Liver (tissue), 9 donors: ENCODE data around the gene CCDC39. TPM values are rescaled to one million over a fixed set of nuclear protein-coding genes. Genes with fewer than 3 reads are reported as not detected.

ENCODE experiments used
- DNase-seq: peaks from one replicate; pipeline ENCODE4 v3.0.0-alpha.2; 2017; ENCODE audit warnings: low spot score
- H3K27ac ChIP-seq, 2 donors: one replicate each; pipeline ENCODE4 v1.7.0; 2013; ENCODE audit warnings: inconsistent platforms in 2 of 2, low read length in 2 of 2, control low read depth in 1 of 2, low read depth in 1 of 2, mild to moderate bottlenecking in 1 of 2
- H3K27me3 ChIP-seq, 4 donors: one replicate each; pipeline versions ENCODE4 v1.6.1 to v1.7.0; 2013; ENCODE audit warnings: low read length in 3 of 4, inconsistent platforms in 1 of 4, mild to moderate bottlenecking in 1 of 4, moderate library complexity in 1 of 4; ENCODE audit not compliant: control insufficient read depth in 4 of 4, insufficient read depth in 4 of 4
- H3K36me3 ChIP-seq, 4 donors: one replicate each; pipeline versions ENCODE4 v1.6.1 to v1.7.0; 2013; ENCODE audit warnings: low read length in 3 of 4, mild to moderate bottlenecking in 3 of 4, low read depth in 1 of 4, moderate library complexity in 1 of 4; ENCODE audit not compliant: control insufficient read depth in 4 of 4, insufficient read depth in 3 of 4
- H3K4me1 ChIP-seq, 4 donors: one replicate each; pipeline versions ENCODE4 v1.6.1 to v1.7.0; 2013; ENCODE audit warnings: low read length in 3 of 4, mild to moderate bottlenecking in 3 of 4, moderate library complexity in 1 of 4; ENCODE audit not compliant: control insufficient read depth in 4 of 4, insufficient read depth in 4 of 4
- H3K4me3 ChIP-seq, 3 donors: one replicate each; pipeline versions ENCODE4 v1.6.1 to v1.7.0; 2013; ENCODE audit warnings: low read length in 3 of 3, control low read depth in 1 of 3, low read depth in 1 of 3, mild to moderate bottlenecking in 1 of 3
- H3K9ac ChIP-seq, 2 donors: one replicate each; pipeline ENCODE4 v1.7.0; 2013; ENCODE audit warnings: low read length in 2 of 2, mild to moderate bottlenecking in 2 of 2, moderate library complexity in 2 of 2, control low read depth in 1 of 2, low read depth in 1 of 2
- H3K9me3 ChIP-seq, 4 donors: one replicate each; pipeline versions ENCODE4 v1.6.1 to v1.7.0; 2013; ENCODE audit warnings: low read length in 3 of 4; ENCODE audit not compliant: control insufficient read depth in 4 of 4
- CTCF ChIP-seq: fragments of 150-350 bp; IDR thresholded peaks from 2 replicates; pipeline ENCODE4 v1.5.1; 2017; ENCODE audit warnings: improper control_type of control experiment, low read depth, low read length; ENCODE audit not compliant: missing input control
- EGR1 ChIP-seq, 2 donors: IDR thresholded peaks; 2 replicates each; pipeline ENCODE4 v1.6.1; 2016 to 2018; ENCODE audit warnings: antibody characterized with exemption in 2 of 2, low read depth in 2 of 2
- FOXA1 ChIP-seq: IDR thresholded peaks from 2 replicates; pipeline ENCODE4 v1.6.1; 2016; ENCODE audit warnings: antibody characterized with exemption
- FOXA2 ChIP-seq: IDR thresholded peaks from 2 replicates; pipeline ENCODE4 v1.6.1; 2016; ENCODE audit warnings: antibody characterized with exemption
- GABPA ChIP-seq, 2 donors: IDR thresholded peaks in 1 of 2; conservative IDR thresholded peaks in 1 of 2; 2 replicates each; pipeline ENCODE4 v1.6.1; 2016; ENCODE audit warnings: antibody characterized with exemption in 2 of 2, mild to moderate bottlenecking in 1 of 2, moderate library complexity in 1 of 2
- HNF4A ChIP-seq, 2 donors: conservative IDR thresholded peaks; 2 replicates each; pipeline ENCODE4 v1.6.1; 2016; ENCODE audit warnings: antibody characterized with exemption in 2 of 2, mild to moderate bottlenecking in 2 of 2
- HNF4G ChIP-seq: IDR thresholded peaks from 2 replicates; pipeline ENCODE4 v1.6.1; 2016; ENCODE audit warnings: antibody characterized with exemption
- JUND ChIP-seq, 2 donors: IDR thresholded peaks; 2 replicates each; pipeline ENCODE4 v1.6.1; 2016; ENCODE audit warnings: antibody characterized with exemption in 2 of 2
- MAX ChIP-seq: IDR thresholded peaks from 2 replicates; pipeline ENCODE4 v1.6.1; 2016; ENCODE audit warnings: antibody characterized with exemption
- SP1 ChIP-seq: IDR thresholded peaks from 2 replicates; pipeline ENCODE4 v1.6.1; 2018; ENCODE audit warnings: antibody characterized with exemption, mild to moderate bottlenecking
- TAF1 ChIP-seq: conservative IDR thresholded peaks from 2 replicates; pipeline ENCODE4 v1.6.1; 2016; ENCODE audit warnings: antibody characterized with exemption, mild to moderate bottlenecking
- YY1 ChIP-seq: IDR thresholded peaks from 2 replicates; pipeline ENCODE4 v1.6.1; 2016; ENCODE audit warnings: antibody characterized with exemption, mild to moderate bottlenecking
- WGBS: extraction: QIAGEN DNeasy Blood & Tissue Kit; methylation state at CpG from one replicate; pipeline ENCODE4 v1.1.7; 2013; 5-methylcytosine and 5-hydroxymethylcytosine counted together
- polyA plus RNA-seq, 2 donors: library from polyadenylated mRNA; stranded (reverse) in 1 of 2; unstranded in 1 of 2; fragments of 200-250 nt in 1 of 2; fragments of >200 nt in 1 of 2; fragmentation: Nextera tagmentation in 1 of 2; extraction: Ambion mirVana in 1 of 2; gene quantifications; one replicate each; pipeline versions ENCODE4 v1.2.1 to v1.2.3, GENCODE V29; 2013 to 2015
- total RNA-seq, 2 donors: library from RNA; depleted of rRNA; stranded (reverse); fragments of >200 nt; gene quantifications; one replicate each; pipeline ENCODE4 v1.2.3, GENCODE V29; 2014
- TF ChIP-seq, protein P1 (sequence below): IDR thresholded peaks from 2 replicates; pipeline ENCODE4 v1.6.1; 2016; ENCODE audit warnings: antibody characterized with exemption, mild to moderate bottlenecking
- TF ChIP-seq, protein P2 (sequence below): IDR thresholded peaks from 2 replicates; pipeline ENCODE4 v1.6.1; 2016; ENCODE audit warnings: antibody characterized with exemption
- donor health status: healthy.
- donor health status: healthy.
- donor health status: healthy.
- donor health status: healthy.
- donor health status: healthy.

The CCDC39 gene
- total and polyA plus RNA-seq, 4 donors = under 0.01 to 0.08 TPM; not detected in 2

DNA sequence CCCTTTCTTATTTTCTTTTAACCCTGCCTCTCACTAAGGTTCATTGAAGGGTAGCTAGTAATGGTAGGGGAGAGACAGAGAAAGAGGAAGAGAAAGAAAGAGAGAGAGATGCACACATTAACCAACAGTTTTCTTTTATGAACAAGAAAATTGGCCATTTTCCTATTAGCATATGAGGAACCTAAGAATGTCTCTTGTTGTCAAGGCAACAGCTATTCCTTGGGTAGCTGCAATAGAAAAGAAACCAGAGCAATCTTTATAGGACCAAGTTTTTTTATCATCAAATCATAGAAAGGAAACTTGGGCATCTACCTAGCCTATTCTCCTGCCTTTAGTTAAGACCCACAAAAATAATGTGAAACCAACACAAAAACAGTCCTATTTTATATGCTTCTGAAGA is 15.0 kb upstream of the CCDC39 start:
- DNase-seq = no peak
- Histone ChIP-seq H3K27me3 (peaks cover 0 to 2% (median 0%) of the 10 kb centered on the region in 4 donors), H3K4me1 (no peaks in the 10 kb centered on the region), H3K9me3 (no peaks in the 10 kb centered on the region), H3K27ac (no peak overlapping the region), H3K36me3 (no peaks in the 10 kb centered on the region), H3K4me3 (no peak overlapping the region), H3K9ac (no peak overlapping the region)
- TF ChIP-seq GABPA (IDR thresholded peaks at IDR 0.05 in 1 of 2, conservative IDR thresholded peaks at IDR 0.05 in 1 of 2) (no peak), JUND (IDR thresholded peaks at IDR 0.05) (no peak), HNF4A (conservative IDR thresholded peaks at IDR 0.05) (no peak), HNF4G (no peak), FOXA2 (no peak), TAF1 (no peak), MAX (no peak), FOXA1 (no peak), YY1 (no peak), SP1 (no peak), CTCF (no peak)
- TF ChIP-seq, protein P1, sequence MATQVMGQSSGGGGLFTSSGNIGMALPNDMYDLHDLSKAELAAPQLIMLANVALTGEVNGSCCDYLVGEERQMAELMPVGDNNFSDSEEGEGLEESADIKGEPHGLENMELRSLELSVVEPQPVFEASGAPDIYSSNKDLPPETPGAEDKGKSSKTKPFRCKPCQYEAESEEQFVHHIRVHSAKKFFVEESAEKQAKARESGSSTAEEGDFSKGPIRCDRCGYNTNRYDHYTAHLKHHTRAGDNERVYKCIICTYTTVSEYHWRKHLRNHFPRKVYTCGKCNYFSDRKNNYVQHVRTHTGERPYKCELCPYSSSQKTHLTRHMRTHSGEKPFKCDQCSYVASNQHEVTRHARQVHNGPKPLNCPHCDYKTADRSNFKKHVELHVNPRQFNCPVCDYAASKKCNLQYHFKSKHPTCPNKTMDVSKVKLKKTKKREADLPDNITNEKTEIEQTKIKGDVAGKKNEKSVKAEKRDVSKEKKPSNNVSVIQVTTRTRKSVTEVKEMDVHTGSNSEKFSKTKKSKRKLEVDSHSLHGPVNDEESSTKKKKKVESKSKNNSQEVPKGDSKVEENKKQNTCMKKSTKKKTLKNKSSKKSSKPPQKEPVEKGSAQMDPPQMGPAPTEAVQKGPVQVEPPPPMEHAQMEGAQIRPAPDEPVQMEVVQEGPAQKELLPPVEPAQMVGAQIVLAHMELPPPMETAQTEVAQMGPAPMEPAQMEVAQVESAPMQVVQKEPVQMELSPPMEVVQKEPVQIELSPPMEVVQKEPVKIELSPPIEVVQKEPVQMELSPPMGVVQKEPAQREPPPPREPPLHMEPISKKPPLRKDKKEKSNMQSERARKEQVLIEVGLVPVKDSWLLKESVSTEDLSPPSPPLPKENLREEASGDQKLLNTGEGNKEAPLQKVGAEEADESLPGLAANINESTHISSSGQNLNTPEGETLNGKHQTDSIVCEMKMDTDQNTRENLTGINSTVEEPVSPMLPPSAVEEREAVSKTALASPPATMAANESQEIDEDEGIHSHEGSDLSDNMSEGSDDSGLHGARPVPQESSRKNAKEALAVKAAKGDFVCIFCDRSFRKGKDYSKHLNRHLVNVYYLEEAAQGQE = no peak
- TF ChIP-seq, protein P2, sequence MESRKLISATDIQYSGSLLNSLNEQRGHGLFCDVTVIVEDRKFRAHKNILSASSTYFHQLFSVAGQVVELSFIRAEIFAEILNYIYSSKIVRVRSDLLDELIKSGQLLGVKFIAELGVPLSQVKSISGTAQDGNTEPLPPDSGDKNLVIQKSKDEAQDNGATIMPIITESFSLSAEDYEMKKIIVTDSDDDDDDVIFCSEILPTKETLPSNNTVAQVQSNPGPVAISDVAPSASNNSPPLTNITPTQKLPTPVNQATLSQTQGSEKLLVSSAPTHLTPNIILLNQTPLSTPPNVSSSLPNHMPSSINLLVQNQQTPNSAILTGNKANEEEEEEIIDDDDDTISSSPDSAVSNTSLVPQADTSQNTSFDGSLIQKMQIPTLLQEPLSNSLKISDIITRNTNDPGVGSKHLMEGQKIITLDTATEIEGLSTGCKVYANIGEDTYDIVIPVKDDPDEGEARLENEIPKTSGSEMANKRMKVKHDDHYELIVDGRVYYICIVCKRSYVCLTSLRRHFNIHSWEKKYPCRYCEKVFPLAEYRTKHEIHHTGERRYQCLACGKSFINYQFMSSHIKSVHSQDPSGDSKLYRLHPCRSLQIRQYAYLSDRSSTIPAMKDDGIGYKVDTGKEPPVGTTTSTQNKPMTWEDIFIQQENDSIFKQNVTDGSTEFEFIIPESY = no peak

- H3K9ac ChIP-seq = no peak overlapping the region
- no peak overlapping the region for H3K4me3 ChIP-seq
- no peaks in the 10 kb centered on the region for H3K4me1 ChIP-seq
- no peaks in the 10 kb centered on the region for H3K9me3 ChIP-seq
- H3K36me3 ChIP-seq = no peaks in the 10 kb centered on the region
- TF ChIP-seq TAF1 (no peak), FOXA1 (no peak), EGR1 (IDR thresholded peaks at IDR 0.05; ENCODE audit: low read depth in 2 of 2) (no peak)
- 81% methylated on average over 1 of the region's 1 CpG for WGBS
- DNase-seq = no peak
- no peak overlapping the region for H3K27ac ChIP-seq
- peaks cover 0 to 2% (median 0%) of the 10 kb centered on the region in 4 donors for H3K27me3 ChIP-seq
These were observed 14.4 kb upstream of the CCDC39 start for GRCh38 chr3:180693656-180694055.
